LNCaP clone FGC (cell line): ENCODE measurements around the gene PADI1.

Source experiments
- DNase-seq: peaks from one replicate; pipeline ENCODE4 v3.0.0-alpha.2; 2011; ENCODE audit warnings: low read depth
- H3K4me3 ChIP-seq: 2 replicates; pipeline ENCODE4 v1.5.1; 2011; ENCODE audit warnings: mild to moderate bottlenecking, low read depth, low read length, control low read depth
- TF ChIP-seq, protein P1 (sequence below): IDR thresholded peaks from 2 replicates; pipeline ENCODE4 v1.5.1; 2012; ENCODE audit warnings: mild to moderate bottlenecking; ENCODE audit not compliant: control insufficient read depth, insufficient read depth; ENCODE audit errors: extremely low read depth

The PADI1 gene

DNA sequence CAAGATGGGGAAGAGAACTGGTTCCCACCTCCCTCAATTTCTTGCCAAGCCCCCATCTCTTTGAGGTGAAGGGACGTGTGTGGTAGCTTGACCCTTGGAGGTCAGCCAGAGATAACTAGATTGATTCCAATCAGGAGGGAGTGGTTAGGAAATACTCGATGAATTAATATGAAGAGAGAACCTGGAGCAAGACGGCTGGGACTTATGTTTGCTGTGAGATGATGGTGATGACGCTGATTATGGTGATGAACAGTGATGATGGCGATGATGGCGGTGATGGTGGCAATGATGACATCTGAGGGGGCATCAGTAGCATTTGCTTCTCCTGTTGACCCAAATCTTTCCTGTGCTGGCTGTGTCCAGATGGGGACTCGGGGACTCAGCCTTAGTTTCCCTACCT lies 724 bp downstream of the PADI1 start:
- TF ChIP-seq, protein P1, sequence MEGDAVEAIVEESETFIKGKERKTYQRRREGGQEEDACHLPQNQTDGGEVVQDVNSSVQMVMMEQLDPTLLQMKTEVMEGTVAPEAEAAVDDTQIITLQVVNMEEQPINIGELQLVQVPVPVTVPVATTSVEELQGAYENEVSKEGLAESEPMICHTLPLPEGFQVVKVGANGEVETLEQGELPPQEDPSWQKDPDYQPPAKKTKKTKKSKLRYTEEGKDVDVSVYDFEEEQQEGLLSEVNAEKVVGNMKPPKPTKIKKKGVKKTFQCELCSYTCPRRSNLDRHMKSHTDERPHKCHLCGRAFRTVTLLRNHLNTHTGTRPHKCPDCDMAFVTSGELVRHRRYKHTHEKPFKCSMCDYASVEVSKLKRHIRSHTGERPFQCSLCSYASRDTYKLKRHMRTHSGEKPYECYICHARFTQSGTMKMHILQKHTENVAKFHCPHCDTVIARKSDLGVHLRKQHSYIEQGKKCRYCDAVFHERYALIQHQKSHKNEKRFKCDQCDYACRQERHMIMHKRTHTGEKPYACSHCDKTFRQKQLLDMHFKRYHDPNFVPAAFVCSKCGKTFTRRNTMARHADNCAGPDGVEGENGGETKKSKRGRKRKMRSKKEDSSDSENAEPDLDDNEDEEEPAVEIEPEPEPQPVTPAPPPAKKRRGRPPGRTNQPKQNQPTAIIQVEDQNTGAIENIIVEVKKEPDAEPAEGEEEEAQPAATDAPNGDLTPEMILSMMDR = no peak
- no peak overlapping the region for H3K4me3 ChIP-seq
- DNase-seq = no peak

DNA sequence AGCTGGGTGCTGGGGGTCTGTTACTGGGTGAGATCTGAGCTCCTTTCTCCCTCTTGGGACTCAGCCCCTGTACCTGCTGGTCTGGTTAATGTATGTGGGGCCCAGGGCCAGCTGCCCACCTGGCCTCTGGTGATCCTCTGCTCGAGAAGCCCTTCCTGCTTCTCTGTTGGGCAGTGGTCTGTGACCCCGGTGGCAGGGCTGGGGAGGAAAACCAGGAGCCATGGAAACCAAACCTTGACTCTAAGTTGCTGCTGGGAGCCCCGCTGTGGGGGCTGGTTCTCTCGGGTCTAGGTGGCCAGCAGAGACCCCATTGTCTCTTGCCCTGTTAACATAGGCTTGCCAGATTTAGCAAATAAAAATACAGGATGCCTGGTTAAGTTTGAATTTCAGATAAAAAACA lies 1.3 kb downstream of the PADI1 start:
- no peak overlapping the region for H3K4me3 ChIP-seq

DNA sequence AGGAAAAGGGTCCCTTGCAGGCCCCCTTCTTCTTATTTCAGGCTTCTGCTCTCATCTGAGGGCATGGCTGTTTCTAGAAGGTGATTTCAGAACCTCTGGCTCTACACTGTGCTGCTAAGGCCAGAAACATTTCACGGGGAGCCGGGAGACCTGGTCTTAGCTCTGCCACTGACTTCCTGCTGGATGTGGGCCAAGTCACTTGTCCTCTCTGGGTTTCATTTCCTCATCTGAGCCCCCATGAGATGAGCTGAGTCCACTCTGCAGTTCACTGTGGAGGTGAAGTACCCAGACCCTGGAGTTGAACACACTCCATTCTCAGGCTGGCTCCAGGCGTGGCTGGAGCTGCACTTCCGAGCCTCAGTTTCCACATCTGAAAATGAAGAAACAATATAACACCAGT lies 2.1 kb downstream of the PADI1 start:
- TF ChIP-seq, protein P1 = no peak

More for the DNA sequence above, 1.3 kb downstream of the PADI1 start:
- no peak for DNase-seq
- TF ChIP-seq, protein P1 = no peak

DNA sequence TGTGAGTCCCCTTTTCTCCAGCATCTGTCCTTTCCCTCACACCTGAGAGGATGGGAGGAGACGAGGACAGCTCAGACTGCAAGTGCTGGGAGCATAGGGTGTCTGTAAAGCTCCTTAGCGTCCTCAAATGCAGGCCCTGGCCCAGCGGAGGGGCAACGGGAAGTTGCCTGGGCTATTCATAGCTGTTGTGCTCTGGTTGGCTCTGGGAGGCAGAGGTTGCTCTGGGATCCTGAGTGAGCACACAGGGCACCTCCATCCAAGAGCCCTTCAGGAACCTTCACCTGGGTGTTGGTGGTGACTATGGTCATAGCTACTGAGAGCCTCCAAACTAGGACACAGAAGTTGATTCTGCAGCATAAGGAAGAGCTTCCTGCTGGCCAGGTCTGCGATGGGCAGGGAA lies 2.6 kb downstream of the PADI1 start:
- TF ChIP-seq, protein P1 = no peak
- DNase-seq = no peak
- no peak overlapping the region for H3K4me3 ChIP-seq

More for the DNA sequence above, 2.1 kb downstream of the PADI1 start:
- no peak for DNase-seq
- no peak overlapping the region for H3K4me3 ChIP-seq

DNA sequence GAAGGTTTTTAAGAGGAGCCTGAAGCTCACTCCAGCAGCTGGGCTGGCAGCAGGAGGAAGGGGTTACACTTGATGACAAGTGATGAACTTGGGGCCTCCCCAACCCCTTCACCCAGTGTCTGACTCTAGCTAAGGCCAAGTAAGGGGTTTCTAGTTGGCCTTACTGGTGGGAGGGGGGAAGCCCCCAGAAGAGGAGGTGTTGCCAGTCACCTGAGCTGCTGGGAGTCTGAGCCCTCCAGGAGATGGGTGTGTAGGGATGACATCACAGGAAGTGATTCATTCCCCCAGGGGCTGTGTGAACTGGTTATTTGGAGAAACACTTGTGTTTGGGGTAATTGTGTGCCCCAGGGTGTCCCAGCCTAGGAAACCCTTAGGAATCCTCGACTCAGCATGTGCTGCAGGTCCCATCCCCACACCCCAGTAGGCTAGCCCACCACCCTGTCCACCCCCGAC lies 3.1 kb downstream of the PADI1 start:
- H3K4me3 ChIP-seq = no peak overlapping the region
- no peak for DNase-seq
- TF ChIP-seq, protein P1 = no peak

DNA sequence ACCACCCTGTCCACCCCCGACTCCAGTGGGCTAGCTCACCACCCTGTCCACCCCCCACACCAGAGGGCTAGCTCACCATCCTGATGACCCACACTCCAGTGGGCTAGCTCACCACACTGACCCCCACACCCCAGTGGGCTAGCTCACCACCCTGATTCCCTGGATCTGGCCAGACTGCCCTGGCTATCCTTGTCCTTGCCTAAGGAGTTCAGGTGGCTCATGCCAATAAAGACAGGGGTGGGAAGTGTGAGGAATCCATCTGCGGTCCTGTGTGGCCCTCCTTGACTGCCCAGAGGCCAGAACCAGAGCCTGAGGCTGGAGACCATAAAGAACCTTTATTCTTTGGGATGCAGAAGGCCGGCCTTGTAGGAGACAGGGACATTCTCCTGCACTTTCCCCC lies 3.6 kb downstream of the PADI1 start:
- no peak overlapping the region for H3K4me3 ChIP-seq
- DNase-seq = no peak
- TF ChIP-seq, protein P1 = no peak

DNA sequence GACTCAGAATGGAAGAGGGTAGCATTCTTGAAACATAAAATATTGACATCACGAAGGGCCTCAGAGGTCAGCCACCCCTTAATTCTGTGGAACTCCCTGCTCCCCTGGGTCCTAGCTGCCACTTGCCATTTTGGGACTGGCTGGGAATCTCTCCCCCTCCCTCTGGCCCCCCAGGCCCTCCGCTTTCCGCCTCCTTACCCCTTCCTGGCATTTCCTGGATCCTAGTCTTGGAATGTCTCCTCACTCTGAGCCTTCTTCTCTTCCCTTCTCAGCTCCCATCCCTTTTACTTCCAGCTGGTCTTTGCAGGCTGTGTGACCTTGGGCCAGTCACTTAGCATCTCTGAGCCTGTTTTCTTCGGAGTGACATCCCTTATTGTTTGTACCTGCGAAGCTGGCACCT lies 4.5 kb downstream of the PADI1 start:
- no peak overlapping the region for H3K4me3 ChIP-seq
- no peak for DNase-seq
- TF ChIP-seq, protein P1 = no peak
